ENCODE results near the gene RXFP2.

GRCh38 chr13:31768351-31768750 is 29.0 kb downstream of the RXFP2 start:
- TF ChIP-seq CTCF (conservative IDR thresholded peaks at IDR 0.05; ENCODE audit: low read length): no peak
- no peak for TF ChIP-seq EZH2phosphoT487 (IDR thresholded peaks at IDR 0.05; ENCODE audit: borderline replicate concordance)

Measured in Loucy (cell line).